ENCODE results near the gene NUFIP2. TPM values are rescaled to one million over a fixed set of nuclear protein-coding genes. Genes with fewer than 3 reads are reported as not detected.

The NUFIP2 gene
- total RNA-seq, 4 donors from 2014 or later = 15.6 to 62.4 (median 38.7) TPM

DNA sequence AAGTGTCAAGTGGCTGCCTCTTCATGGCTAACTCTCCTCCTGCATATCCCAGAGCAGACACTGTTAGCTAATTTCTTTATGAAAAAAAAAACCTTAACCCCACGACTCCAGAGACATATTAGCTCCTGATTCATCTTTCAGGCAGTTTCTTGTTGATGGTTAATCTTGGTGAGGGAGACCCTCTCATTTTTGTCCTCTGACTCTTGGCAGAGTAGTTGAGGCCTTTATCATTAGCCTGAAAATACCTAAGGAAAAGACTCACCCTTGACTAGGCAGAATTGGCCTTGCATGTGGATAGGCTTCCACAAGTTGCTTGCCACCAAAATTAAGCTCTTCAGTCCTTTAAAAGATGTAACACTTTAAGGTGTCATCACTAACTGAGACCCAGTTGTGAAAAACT lies 43.3 kb downstream of the NUFIP2 start:
- H3K36me3 ChIP-seq = no peaks in the 10 kb centered on the region
- no peaks in the 10 kb centered on the region for H3K4me1 ChIP-seq
- intact Hi-C loops (cut with DNase I; ENCODE audit: low total_unique reads) = no loop called here
- no peak for DNase-seq
- H3K9me3 ChIP-seq = no peaks in the 10 kb centered on the region
- no peaks in the 10 kb centered on the region for H3K27me3 ChIP-seq
- TF ChIP-seq POLR2A (IDR thresholded peaks at IDR 0.05) (no peak), CTCF (IDR thresholded peaks at IDR 0.05) (no peak)
- H3K27ac ChIP-seq = no peak overlapping the region
- no peak overlapping the region for H3K4me3 ChIP-seq

- no peak for DNase-seq
- Histone ChIP-seq H3K27me3 (no peaks in the 10 kb centered on the region), H3K4me3 (no peak overlapping the region), H3K9me3 (no peaks in the 10 kb centered on the region), H3K36me3 (no peaks in the 10 kb centered on the region), H3K4me1 (no peaks in the 10 kb centered on the region), H3K27ac (no peak overlapping the region)
- intact Hi-C loops (cut with DNase I; ENCODE audit: low total_unique reads) = no loop called here
- TF ChIP-seq POLR2A (IDR thresholded peaks at IDR 0.05) (no peak), CTCF (IDR thresholded peaks at IDR 0.05) (no peak)
These were observed 45.1 kb downstream of the NUFIP2 start for GRCh38 chr17:29248845-29249244.

DNA sequence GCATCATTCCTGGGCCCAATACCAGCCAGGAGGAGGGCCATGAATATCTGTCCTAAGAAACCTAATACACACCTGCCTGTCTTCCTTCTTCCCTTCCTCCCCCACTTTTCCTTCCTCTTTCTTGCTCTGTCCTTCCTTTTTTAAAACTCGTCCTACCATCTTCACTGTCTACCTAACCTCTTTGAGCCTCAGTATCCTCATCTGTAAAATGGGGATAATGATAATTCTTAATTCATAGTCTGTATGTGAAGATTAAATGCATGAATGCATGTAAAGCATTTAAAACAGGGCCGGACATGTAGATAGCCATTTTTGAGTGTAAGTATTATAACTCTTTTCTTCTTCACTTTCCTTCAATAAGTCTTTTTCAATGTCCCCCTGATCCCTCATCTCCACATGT lies 46.7 kb downstream of the NUFIP2 start:
- Histone ChIP-seq H3K4me1 (no peaks in the 10 kb centered on the region), H3K27ac (no peak overlapping the region), H3K27me3 (no peaks in the 10 kb centered on the region), H3K36me3 (no peaks in the 10 kb centered on the region), H3K4me3 (no peak overlapping the region), H3K9me3 (no peaks in the 10 kb centered on the region)
- intact Hi-C loops (cut with DNase I; ENCODE audit: low total_unique reads) = no loop called here
- DNase-seq = no peak
- TF ChIP-seq POLR2A (IDR thresholded peaks at IDR 0.05) (no peak), CTCF (IDR thresholded peaks at IDR 0.05) (no peak)

DNA sequence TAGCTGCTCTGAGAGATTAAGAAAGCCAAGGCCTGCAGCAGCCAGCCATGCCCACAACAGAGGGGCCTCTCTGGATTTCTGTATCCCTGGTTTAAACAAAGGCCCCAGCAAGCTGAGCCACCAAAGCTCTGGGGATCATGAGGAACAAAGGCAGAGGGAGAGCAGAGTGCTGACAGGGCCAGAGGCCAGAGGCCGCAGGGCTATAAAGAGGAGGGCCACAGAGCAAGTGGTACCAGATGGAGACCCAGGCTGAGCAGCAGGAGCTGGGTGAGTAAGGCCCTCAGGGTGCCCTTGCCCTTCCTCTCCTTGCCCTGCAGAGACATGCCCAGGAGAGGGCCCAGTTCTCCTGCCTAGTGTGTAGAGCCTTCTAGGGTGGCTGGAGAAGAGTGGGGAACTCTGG lies 47.3 kb downstream of the NUFIP2 start, which contains the start of gene CRYBA1:
Gene CRYBA1 (plus strand): TSS at position 232 of the 400 bp plus-strand sequence. CDS start 5 bp downstream, at position 237.
- Histone ChIP-seq H3K36me3 (no peaks in the 10 kb centered on the region), H3K27ac (no peak within 1 kb of the TSS), H3K4me1 (no peaks in the 10 kb centered on the region), H3K4me3 (no peak within 1 kb of the TSS), H3K9me3 (no peaks in the 10 kb centered on the region), H3K27me3 (no peaks in the 10 kb centered on the region)
- TF ChIP-seq POLR2A (IDR thresholded peaks at IDR 0.05) = no peak
- no peak for TF ChIP-seq CTCF (IDR thresholded peaks at IDR 0.05)
- no peak for DNase-seq
- intact Hi-C loops (cut with DNase I; ENCODE audit: low total_unique reads) = no loop called here

- intact Hi-C loops (cut with DNase I; ENCODE audit: low total_unique reads) = no loop called here
- H3K9me3 ChIP-seq = no peaks in the 10 kb centered on the region
- H3K27me3 ChIP-seq = no peaks in the 10 kb centered on the region
- no peak overlapping the region for H3K27ac ChIP-seq
- no peak for DNase-seq
- no peaks in the 10 kb centered on the region for H3K36me3 ChIP-seq
- TF ChIP-seq POLR2A (IDR thresholded peaks at IDR 0.05) (no peak), CTCF (IDR thresholded peaks at IDR 0.05) (no peak)
- H3K4me1 ChIP-seq = no peaks in the 10 kb centered on the region
- H3K4me3 ChIP-seq = no peak overlapping the region
These were observed 48.5 kb downstream of the NUFIP2 start for GRCh38 chr17:29245401-29245800.

Measured in uterus (tissue), 4 donors.